ENCODE data around the gene CCND2.

CCND2 gene

GRCh38 chr12:4301932-4302501 lies 28.5 kb downstream of the CCND2 start:
- Histone ChIP-seq H3K36me3 (replicated peaks; ENCODE audit: low read depth, low read length) (peaks cover 92% of the 10 kb centered on the region), H3K4me1 (ENCODE audit: low read length) (no peaks in the 10 kb centered on the region), H3K4me3 (ENCODE audit: low read length) (no peak overlapping the region), H3K27me3 (ENCODE audit: low read depth, low read length) (no peaks in the 10 kb centered on the region), H3K27ac (ENCODE audit: low read length) (no peak overlapping the region), H3K4me2 (ENCODE audit: low read length) (no peak overlapping the region), H3K79me2 (ENCODE audit: low read length) (peaks cover 44% of the 10 kb centered on the region), H3K9me3 (ENCODE audit: insufficient read depth, low read length) (no peaks in the 10 kb centered on the region), H3K9ac (ENCODE audit: low read length) (no peak overlapping the region), H2AFZ (ENCODE audit: low read depth, low read length) (no peak overlapping the region), H4K20me1 (ENCODE audit: insufficient read depth, low read length) (peaks cover 100% of the 10 kb centered on the region)
- TF ChIP-seq CTCF (IDR thresholded peaks at IDR 0.05; ENCODE audit: low read depth, low read length) = no peak
- no peak for TF ChIP-seq EZH2phosphoT487 (IDR thresholded peaks at IDR 0.05; ENCODE audit: low read depth)

GRCh38 chr12:4302881-4303280 lies 29.3 kb downstream of the CCND2 start:
- no peak overlapping the region for H2AFZ ChIP-seq (ENCODE audit: low read depth, low read length)
- no peak overlapping the region for H3K4me3 ChIP-seq (ENCODE audit: low read length)
- no peak overlapping the region for H3K4me2 ChIP-seq (ENCODE audit: low read length)
- H3K36me3 ChIP-seq (replicated peaks; ENCODE audit: low read depth, low read length) = peaks cover 90% of the 10 kb centered on the region
- H3K27ac ChIP-seq (ENCODE audit: low read length) = no peak overlapping the region
- TF ChIP-seq EZH2phosphoT487 (IDR thresholded peaks at IDR 0.05; ENCODE audit: low read depth) (no peak), CTCF (IDR thresholded peaks at IDR 0.05; ENCODE audit: low read depth, low read length) (no peak)
- peaks cover 37% of the 10 kb centered on the region for H3K79me2 ChIP-seq (ENCODE audit: low read length)
- H3K27me3 ChIP-seq (ENCODE audit: low read depth, low read length) = no peaks in the 10 kb centered on the region
- H4K20me1 ChIP-seq (ENCODE audit: insufficient read depth, low read length) = peaks cover 98% of the 10 kb centered on the region
- no peaks in the 10 kb centered on the region for H3K4me1 ChIP-seq (ENCODE audit: low read length)
- H3K9ac ChIP-seq (ENCODE audit: low read length) = no peak overlapping the region
- H3K9me3 ChIP-seq (ENCODE audit: insufficient read depth, low read length) = no peaks in the 10 kb centered on the region

- no peak overlapping the region for H3K9ac ChIP-seq (ENCODE audit: low read length)
- no peak for TF ChIP-seq EZH2phosphoT487 (IDR thresholded peaks at IDR 0.05; ENCODE audit: low read depth)
- TF ChIP-seq CTCF (IDR thresholded peaks at IDR 0.05; ENCODE audit: low read depth, low read length) = no peak
- no peaks in the 10 kb centered on the region for H3K27me3 ChIP-seq (ENCODE audit: low read depth, low read length)
- no peak overlapping the region for H3K4me3 ChIP-seq (ENCODE audit: low read length)
- no peak overlapping the region for H3K27ac ChIP-seq (ENCODE audit: low read length)
- peaks cover 89% of the 10 kb centered on the region for H3K36me3 ChIP-seq (replicated peaks; ENCODE audit: low read depth, low read length)
- no peak overlapping the region for H2AFZ ChIP-seq (ENCODE audit: low read depth, low read length)
- no peaks in the 10 kb centered on the region for H3K4me1 ChIP-seq (ENCODE audit: low read length)
- peaks cover 93% of the 10 kb centered on the region for H4K20me1 ChIP-seq (ENCODE audit: insufficient read depth, low read length)
- H3K79me2 ChIP-seq (ENCODE audit: low read length) = peaks cover 28% of the 10 kb centered on the region
- no peaks in the 10 kb centered on the region for H3K9me3 ChIP-seq (ENCODE audit: insufficient read depth, low read length)
- no peak overlapping the region for H3K4me2 ChIP-seq (ENCODE audit: low read length)
Measured at GRCh38 chr12:4303750-4304149, 30.2 kb downstream of the CCND2 start.

GRCh38 chr12:4307593-4308333 lies 34.2 kb downstream of the CCND2 start:
- Histone ChIP-seq H3K27ac (ENCODE audit: low read length) (0 out of 2 replicates have a peak overlapping the region, but pooled peaks have one; percentile 49), H3K9ac (ENCODE audit: low read length) (no peak overlapping the region), H4K20me1 (ENCODE audit: insufficient read depth, low read length) (peaks cover 64% of the 10 kb centered on the region), H3K9me3 (ENCODE audit: insufficient read depth, low read length) (no peaks in the 10 kb centered on the region), H3K4me3 (ENCODE audit: low read length) (no peak overlapping the region), H3K4me2 (ENCODE audit: low read length) (no peak overlapping the region), H3K4me1 (ENCODE audit: low read length) (no peaks in the 10 kb centered on the region), H3K79me2 (ENCODE audit: low read length) (peaks cover under 1% of the 10 kb centered on the region; the same call in 1 of the 2 replicates), H2AFZ (ENCODE audit: low read depth, low read length) (no peak overlapping the region), H3K27me3 (ENCODE audit: low read depth, low read length) (no peaks in the 10 kb centered on the region), H3K36me3 (replicated peaks; ENCODE audit: low read depth, low read length) (peaks cover 74% of the 10 kb centered on the region)
- TF ChIP-seq EZH2phosphoT487 (IDR thresholded peaks at IDR 0.05; ENCODE audit: low read depth) = no peak
- peak; percentile 45 for TF ChIP-seq CTCF (IDR thresholded peaks at IDR 0.05; ENCODE audit: low read depth, low read length)

Measured in OCI-LY3 (cell line).